Gastroesophageal sphincter (tissue), 4 donors: ENCODE results near the gene SORBS1. TPM values are rescaled to one million over a fixed set of nuclear protein-coding genes. Genes with fewer than 3 reads are reported as not detected.

ENCODE experiments used
- ATAC-seq: fragments of 150-250 bp; one replicate; pipeline ENCODE4 v1.9.1; 2016; ENCODE audit warnings: mild to moderate bottlenecking, moderate library complexity
- H3K27ac ChIP-seq, 4 donors: fragments of 200-600 bp; sonication (generic) in 3 of 4; 1 replicate in 3 of 4; 2 replicates in 1 of 4; pipeline ENCODE4 v1.5.1; 2016 to 2019
- H3K27me3 ChIP-seq: fragments of 200-600 bp; sonication (generic); one replicate; pipeline ENCODE4 v1.5.1; 2019
- H3K36me3 ChIP-seq, 2 donors: fragments of 200-600 bp; sonication (generic); one replicate each; pipeline ENCODE4 v1.5.1; 2019; ENCODE audit warnings: control low read depth in 1 of 2
- H3K4me1 ChIP-seq, 3 donors: fragments of 200-600 bp; sonication (generic); 1 replicate in 2 of 3; 2 replicates in 1 of 3; pipeline ENCODE4 v1.5.1; 2016 to 2019; ENCODE audit warnings: control low read depth in 2 of 3
- H3K4me3 ChIP-seq, 2 donors: fragments of 200-600 bp; sonication (generic); one replicate each; pipeline ENCODE4 v1.5.1; 2019; ENCODE audit warnings: mild to moderate bottlenecking in 1 of 2, moderate library complexity in 1 of 2
- H3K9me3 ChIP-seq, 3 donors: fragments of 200-600 bp; sonication (generic); one replicate each; pipeline ENCODE4 v1.5.1; 2017 to 2019; ENCODE audit warnings: control low read depth in 2 of 3
- CTCF ChIP-seq, 4 experiments: fragments of 200-600 bp in 2 of 4; fragments of 450-650 bp in 2 of 4; sonication (generic) in 1 of 4; IDR thresholded peaks; one replicate each; pipeline ENCODE4 v1.5.1; 2017 to 2019; ENCODE audit warnings: antibody characterized with exemption in 4 of 4, mild to moderate bottlenecking in 2 of 4, moderate library complexity in 2 of 4
- EP300 ChIP-seq: sonication (generic); formaldehyde crosslinking; IDR thresholded peaks from one replicate; pipeline ENCODE4 v1.6.1; 2017; ENCODE audit warnings: antibody characterized with exemption, mild to moderate bottlenecking
- POLR2A ChIP-seq, 2 donors: fragments of 450-650 bp; IDR thresholded peaks; one replicate each; pipeline ENCODE4 v1.6.1; 2017; ENCODE audit warnings: antibody characterized with exemption in 2 of 2, mild to moderate bottlenecking in 2 of 2, moderate library complexity in 1 of 2
- POLR2AphosphoS5 ChIP-seq: sonication (generic); formaldehyde crosslinking; IDR thresholded peaks from one replicate; pipeline ENCODE4 v1.6.1; 2017; ENCODE audit warnings: antibody characterized with exemption
- WGBS, 2 donors: methylation state at CpG; one replicate each; pipeline ENCODE4 v1.1.5; 2018; ENCODE audit warnings: low coverage in 1 of 2; 5-methylcytosine and 5-hydroxymethylcytosine counted together
- total RNA-seq, 4 donors: library from RNA; depleted of rRNA; stranded (reverse); fragments of >200 nt; gene quantifications; one replicate each; pipeline ENCODE4 v1.1.0, GENCODE V29; 2016

Gene SORBS1
- total RNA-seq, 4 donors from 2014 or later, result 1,866 to 2,220 (median 1,948) TPM

- Histone ChIP-seq H3K4me1 (peaks cover 0 to 41% (median 0%) of the 10 kb centered on the region in 3 donors), H3K36me3 (no peaks in the 10 kb centered on the region), H3K27me3 (no peaks in the 10 kb centered on the region), H3K4me3 (peak overlapping the region; percentile 14 to 89), H3K9me3 (no peaks in the 10 kb centered on the region), H3K27ac (peak overlapping the region in 3 of 4 donors; percentile 84 to 97 (median 94))
- 47 to 49% methylated on average over 7 of the region's 7 CpGs for WGBS, 2 donors
- TF ChIP-seq EP300 (no peak), POLR2AphosphoS5 (no peak), CTCF (IDR thresholded peaks at IDR 0.05) (no peak), POLR2A (IDR thresholded peaks at IDR 0.05) (no peak)
- ATAC-seq, result no peak
Measured at GRCh38 chr10:95561864-95562177, 650 bp upstream of the SORBS1 start.

- TF ChIP-seq CTCF (IDR thresholded peaks at IDR 0.05) (no peak), POLR2AphosphoS5 (peak; percentile 52), POLR2A (IDR thresholded peaks at IDR 0.05) (peak in 1 of 2 donors; percentile 14), EP300 (no peak)
- Histone ChIP-seq H3K4me1 (peaks cover 0 to 37% (median 0%) of the 10 kb centered on the region in 3 donors), H3K9me3 (no peaks in the 10 kb centered on the region), H3K4me3 (peak overlapping the region; percentile 78 to 89), H3K27ac (peak overlapping the region; percentile 84 to 97 (median 92)), H3K27me3 (no peaks in the 10 kb centered on the region), H3K36me3 (no peaks in the 10 kb centered on the region)
- no peak for ATAC-seq
- 0 to 6% methylated on average over 13 to 14 of the region's 48 CpGs for WGBS, 2 donors
Measured at GRCh38 chr10:95560278-95561176, 644 bp downstream of the SORBS1 start.

- Histone ChIP-seq H3K36me3 (no peaks in the 10 kb centered on the region), H3K9me3 (no peaks in the 10 kb centered on the region), H3K27ac (peak overlapping the region; percentile 84 to 97 (median 92)), H3K27me3 (no peaks in the 10 kb centered on the region), H3K4me3 (peak overlapping the region; percentile 78 to 89), H3K4me1 (peaks cover 0 to 35% (median 0%) of the 10 kb centered on the region in 3 donors)
- 4 to 21% methylated on average over 4 of the region's 10 CpGs for whole genome bisulfite sequencing, 2 donors
- TF ChIP-seq EP300, result no peak
- peak in 1 of 2 donors; percentile 2 for TF ChIP-seq POLR2A (IDR thresholded peaks at IDR 0.05)
- ATAC-seq, result no peak
Measured at GRCh38 chr10:95559896-95560277, 1.3 kb downstream of the SORBS1 start.

GRCh38 chr10:95559471-95559870, 1.7 kb downstream of the SORBS1 start:
- H3K4me1 ChIP-seq, result peaks cover 0 to 36% (median 0%) of the 10 kb centered on the region in 3 donors
- no peak for ATAC-seq
- H3K27me3 ChIP-seq, result no peaks in the 10 kb centered on the region
- TF ChIP-seq POLR2A (IDR thresholded peaks at IDR 0.05) (peak; percentile 50 to 51), EP300 (no peak), POLR2AphosphoS5 (peak; percentile 82)
- H3K4me3 ChIP-seq, result peak overlapping the region; percentile 78 to 89
- 21 to 34% methylated on average over 3 of the region's 4 CpGs for WGBS, 2 donors
- H3K9me3 ChIP-seq, result no peaks in the 10 kb centered on the region
- no peaks in the 10 kb centered on the region for H3K36me3 ChIP-seq
- H3K27ac ChIP-seq, result peak overlapping the region; percentile 84 to 97 (median 92)

- TF ChIP-seq EP300, result no peak
- TF ChIP-seq POLR2A (IDR thresholded peaks at IDR 0.05), result peak in 1 of 2 donors; percentile 18
- no peaks in the 10 kb centered on the region for H3K9me3 ChIP-seq
- H3K4me3 ChIP-seq, result peak overlapping the region; percentile 78 to 89
- H3K27me3 ChIP-seq, result no peaks in the 10 kb centered on the region
- peaks cover 0 to 42% (median 0%) of the 10 kb centered on the region in 3 donors for H3K4me1 ChIP-seq
- ATAC-seq, result no peak
- no peaks in the 10 kb centered on the region for H3K36me3 ChIP-seq
- WGBS, 2 donors, result 50% methylated on average over 1 of the region's 1 CpG; no CpG with 5 or more reads in 1 of the 2 donors
- peak overlapping the region; percentile 84 to 97 (median 92) for H3K27ac ChIP-seq
Measured at GRCh38 chr10:95558593-95559320, 2.4 kb downstream of the SORBS1 start.
